ENCODE results near the gene MUC12. TPM values are rescaled to one million over a fixed set of nuclear protein-coding genes. Genes with fewer than 3 reads are reported as not detected.

Gene MUC12
- total and polyA plus RNA-seq, 2 of the 4 experiments (the other 2 are of a cell fraction) = 4.0 TPM; not detected in 1

DNA sequence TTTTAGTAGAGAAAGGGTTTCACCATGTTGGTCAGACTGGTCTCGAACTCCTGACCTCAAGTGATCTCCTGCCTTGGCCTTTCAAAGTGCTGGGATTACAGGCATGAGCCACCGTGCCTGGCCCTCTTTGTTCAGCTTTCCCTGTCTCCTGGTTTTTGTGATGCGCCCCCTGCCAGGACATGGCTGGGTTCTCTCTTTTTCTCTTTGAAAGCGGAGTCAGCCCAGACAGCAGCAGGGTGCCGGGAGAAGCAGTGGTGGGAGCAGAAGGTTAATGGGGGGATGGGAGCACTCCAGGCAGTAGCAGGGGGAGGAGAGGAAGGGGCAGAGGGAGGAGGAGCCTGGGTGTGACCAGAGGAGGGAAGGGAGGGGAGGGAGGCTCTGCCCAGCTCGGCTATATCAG is 18.2 kb upstream of the MUC12 start:
- H3K36me3 ChIP-seq (ENCODE audit: control insufficient read depth, insufficient read depth, low read length) = no peaks in the 10 kb centered on the region
- no peak overlapping the region for H3K23ac ChIP-seq (ENCODE audit: low read depth, low read length)
- ChIA-PET CTCF (no interaction called here), POLR2A (ENCODE audit: unreplicated experiment) (no interaction called here)
- H3K56ac ChIP-seq (ENCODE audit: extremely low read depth, insufficient read depth, low read length) = no peak overlapping the region
- H3K27ac ChIP-seq (ENCODE audit: insufficient read depth, low read length) = no peak overlapping the region
- no peak overlapping the region for H3K18ac ChIP-seq (ENCODE audit: low read depth, low read length)
- no peak overlapping the region for H3K4me3 ChIP-seq (ENCODE audit: insufficient read depth, low read depth, low read length)
- H3K4me2 ChIP-seq (ENCODE audit: low read depth, low read length) = no peak overlapping the region
- no TSS peak for BruUV-seq (replicated peaks)
- H2AK5ac ChIP-seq (ENCODE audit: low read depth, low read length) = no peak overlapping the region
- DNase-seq (no peak), ATAC-seq (ENCODE audit: low read depth) (no peak)
- dilution Hi-C loops (cut with HindIII; ENCODE audit: low sequenced_read_pairs, unreplicated experiment) (no loop called here), in situ Hi-C loops (cut with MboI; ENCODE audit: low sequenced_read_pairs) (loop anchor here (25.0 kb wide), 1 partner anchor 511 kb away; no protein-coding TSS in a partner anchor), intact Hi-C loops (cut with micrococcal nuclease) (no loop called here)
- H4K91ac ChIP-seq (ENCODE audit: insufficient read depth, low read depth, low read length) = no peak overlapping the region
- H3K4me1 ChIP-seq (ENCODE audit: control insufficient read depth, insufficient read depth, low read length) = no peaks in the 10 kb centered on the region
- H2BK20ac ChIP-seq (ENCODE audit: low read depth, low read length) = no peak overlapping the region
- no peak overlapping the region for H2AK9ac ChIP-seq (replicated peaks; ENCODE audit: low read depth, low read length, poor library complexity)
- H3K9ac ChIP-seq (ENCODE audit: low read depth, low read length) = no peak overlapping the region
- WGBS, 2 experiments (ENCODE audit: extremely low coverage in 2 of 2, insufficient read length in 1 of 2) = 14% methylated on average over 4 of the region's 6 CpGs; no CpG with 5 or more reads in 1 of the 2 experiments
- no peak overlapping the region for H2BK5ac ChIP-seq (ENCODE audit: low read depth, low read length, poor library complexity, severe bottlenecking)
- peaks cover 3% of the 10 kb centered on the region; the same call in 1 of the 2 replicates for H3K9me3 ChIP-seq (ENCODE audit: control insufficient read depth, insufficient read depth, low read length)
- no peak overlapping the region for H4K8ac ChIP-seq (ENCODE audit: low read depth in 2 of 2, low read length in 2 of 2)
- H3K9me1 ChIP-seq (ENCODE audit: insufficient read depth, low read length) = peaks cover 4% of the 10 kb centered on the region; the same call in 1 of the 2 replicates
- H4K20me1 ChIP-seq (ENCODE audit: insufficient read depth, low read length) = no peaks in the 10 kb centered on the region
- TF ChIP-seq, protein P1, sequence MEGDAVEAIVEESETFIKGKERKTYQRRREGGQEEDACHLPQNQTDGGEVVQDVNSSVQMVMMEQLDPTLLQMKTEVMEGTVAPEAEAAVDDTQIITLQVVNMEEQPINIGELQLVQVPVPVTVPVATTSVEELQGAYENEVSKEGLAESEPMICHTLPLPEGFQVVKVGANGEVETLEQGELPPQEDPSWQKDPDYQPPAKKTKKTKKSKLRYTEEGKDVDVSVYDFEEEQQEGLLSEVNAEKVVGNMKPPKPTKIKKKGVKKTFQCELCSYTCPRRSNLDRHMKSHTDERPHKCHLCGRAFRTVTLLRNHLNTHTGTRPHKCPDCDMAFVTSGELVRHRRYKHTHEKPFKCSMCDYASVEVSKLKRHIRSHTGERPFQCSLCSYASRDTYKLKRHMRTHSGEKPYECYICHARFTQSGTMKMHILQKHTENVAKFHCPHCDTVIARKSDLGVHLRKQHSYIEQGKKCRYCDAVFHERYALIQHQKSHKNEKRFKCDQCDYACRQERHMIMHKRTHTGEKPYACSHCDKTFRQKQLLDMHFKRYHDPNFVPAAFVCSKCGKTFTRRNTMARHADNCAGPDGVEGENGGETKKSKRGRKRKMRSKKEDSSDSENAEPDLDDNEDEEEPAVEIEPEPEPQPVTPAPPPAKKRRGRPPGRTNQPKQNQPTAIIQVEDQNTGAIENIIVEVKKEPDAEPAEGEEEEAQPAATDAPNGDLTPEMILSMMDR (conservative IDR thresholded peaks at IDR 0.05; ENCODE audit: low read depth, low read length) = no peak
- TF ChIP-seq, protein P2, sequence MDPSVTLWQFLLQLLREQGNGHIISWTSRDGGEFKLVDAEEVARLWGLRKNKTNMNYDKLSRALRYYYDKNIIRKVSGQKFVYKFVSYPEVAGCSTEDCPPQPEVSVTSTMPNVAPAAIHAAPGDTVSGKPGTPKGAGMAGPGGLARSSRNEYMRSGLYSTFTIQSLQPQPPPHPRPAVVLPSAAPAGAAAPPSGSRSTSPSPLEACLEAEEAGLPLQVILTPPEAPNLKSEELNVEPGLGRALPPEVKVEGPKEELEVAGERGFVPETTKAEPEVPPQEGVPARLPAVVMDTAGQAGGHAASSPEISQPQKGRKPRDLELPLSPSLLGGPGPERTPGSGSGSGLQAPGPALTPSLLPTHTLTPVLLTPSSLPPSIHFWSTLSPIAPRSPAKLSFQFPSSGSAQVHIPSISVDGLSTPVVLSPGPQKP (IDR thresholded peaks at IDR 0.05; ENCODE audit: borderline replicate concordance, low read depth, low read length) = no peak
- TF ChIP-seq MAFK (IDR thresholded peaks at IDR 0.05; ENCODE audit: low read depth, low read length) = no peak
- no peak for TF ChIP-seq CEBPB (IDR thresholded peaks at IDR 0.05; ENCODE audit: low read depth, low read length)
- TF ChIP-seq, protein P3, sequence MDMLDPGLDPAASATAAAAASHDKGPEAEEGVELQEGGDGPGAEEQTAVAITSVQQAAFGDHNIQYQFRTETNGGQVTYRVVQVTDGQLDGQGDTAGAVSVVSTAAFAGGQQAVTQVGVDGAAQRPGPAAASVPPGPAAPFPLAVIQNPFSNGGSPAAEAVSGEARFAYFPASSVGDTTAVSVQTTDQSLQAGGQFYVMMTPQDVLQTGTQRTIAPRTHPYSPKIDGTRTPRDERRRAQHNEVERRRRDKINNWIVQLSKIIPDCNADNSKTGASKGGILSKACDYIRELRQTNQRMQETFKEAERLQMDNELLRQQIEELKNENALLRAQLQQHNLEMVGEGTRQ (IDR thresholded peaks at IDR 0.05; ENCODE audit: low read depth, low read length) = no peak
- no peak for TF ChIP-seq CHD1 (IDR thresholded peaks at IDR 0.05; ENCODE audit: low read depth, low read length)
- no peak for TF ChIP-seq SMC3 (IDR thresholded peaks at IDR 0.05; ENCODE audit: low read depth, low read length)
- no peak overlapping the region for H3K4ac ChIP-seq (ENCODE audit: low read depth, low read length)
- H2BK120ac ChIP-seq (ENCODE audit: low read depth, low read length) = no peak overlapping the region
- H2AFZ ChIP-seq (replicated peaks; ENCODE audit: low read length, poor library complexity) = no peak overlapping the region
- H4K5ac ChIP-seq (ENCODE audit: low read depth, low read length) = no peak overlapping the region
- H2BK15ac ChIP-seq (ENCODE audit: low read depth, low read length) = no peak overlapping the region
- no peak overlapping the region for H3K14ac ChIP-seq (replicated peaks; ENCODE audit: low read depth, low read length)
- peaks cover 45% of the 10 kb centered on the region for H3K27me3 ChIP-seq (ENCODE audit: control insufficient read depth, insufficient read depth, low read length)
- H3K79me1 ChIP-seq (ENCODE audit: low read depth in 1 of 2, low read length in 2 of 2) = no peaks in the 10 kb centered on the region

All from IMR-90 (cell line).